Common myeloid progenitor, CD34-positive (primary cell): Measurements from ENCODE around the gene MTF2.
A peak's percentile ranks its signal among the peaks of the same experiment; 100 is the strongest.

Experiments used
- CTCF ChIA-PET: fragments of 350-600 bp; sonication (Branson Sonifier 250); formaldehyde crosslinking; loops from one replicate; lab custom pipeline; 2021; ENCODE audit warnings: antibody characterized with exemption; lab: Charles Lee
- POLR2A ChIA-PET: fragments of 350-600 bp; sonication (Branson Sonifier 250); formaldehyde crosslinking; loops from one replicate; lab custom pipeline; 2021; ENCODE audit warnings: antibody characterized with exemption; lab: Charles Lee
- DNase-seq, 3 donors: peaks; one replicate each; pipeline versions ENCODE4 v3.0.0 to v3.0.0-alpha.2; 2013
- H3K27ac ChIP-seq, 2 experiments: 1 replicate in 1 of 2; 2 replicates in 1 of 2; pipeline ENCODE4 v1.7.0; 2013; ENCODE audit warnings: inconsistent platforms in 2 of 2, low read length in 2 of 2, mild to moderate bottlenecking in 2 of 2, low read depth in 1 of 2, moderate library complexity in 1 of 2; ENCODE audit not compliant: severe bottlenecking in 2 of 2, insufficient read depth in 1 of 2, poor library complexity in 1 of 2
- H3K27me3 ChIP-seq, 5 experiments: replicated peaks in 2 of 5; 1 replicate in 3 of 5; 2 replicates in 2 of 5; pipeline versions ENCODE4 v1.6.1 to v1.7.0; 2013; ENCODE audit warnings: low read length in 4 of 5, mild to moderate bottlenecking in 2 of 5, moderate library complexity in 2 of 5, inconsistent platforms in 1 of 5; ENCODE audit not compliant: insufficient read depth in 5 of 5, control insufficient read depth in 4 of 5
- H3K36me3 ChIP-seq, 4 experiments: 1 replicate in 2 of 4; 2 replicates in 2 of 4; pipeline versions ENCODE4 v1.6.1 to v1.7.0; 2013; ENCODE audit warnings: low read length in 3 of 4, control low read depth in 1 of 4, mild to moderate bottlenecking in 1 of 4; ENCODE audit not compliant: control insufficient read depth in 4 of 4, insufficient read depth in 4 of 4
- H3K4me1 ChIP-seq, 4 experiments: 1 replicate in 3 of 4; 2 replicates in 1 of 4; pipeline versions ENCODE4 v1.6.1 to v1.7.1; 2013; ENCODE audit warnings: low read length in 3 of 4, mild to moderate bottlenecking in 3 of 4, control low read depth in 1 of 4, inconsistent platforms in 1 of 4, moderate library complexity in 1 of 4; ENCODE audit not compliant: control insufficient read depth in 4 of 4, insufficient read depth in 4 of 4; ENCODE audit errors: control extremely low read depth in 1 of 4
- H3K4me3 ChIP-seq, 7 experiments: 1 replicate in 4 of 7; 2 replicates in 3 of 7; pipeline versions ENCODE4 v1.5.1 to v1.7.0; 2013; ENCODE audit warnings: mild to moderate bottlenecking in 7 of 7, low read length in 6 of 7, moderate library complexity in 6 of 7, inconsistent platforms in 2 of 7, low read depth in 2 of 7, control low read depth in 1 of 7; ENCODE audit not compliant: insufficient read depth in 4 of 7, control insufficient read depth in 1 of 7; ENCODE audit errors: extremely low read depth in 1 of 7
- H3K9me3 ChIP-seq, 5 experiments: 1 replicate in 4 of 5; 2 replicates in 1 of 5; pipeline versions ENCODE4 v1.6.1 to v1.7.1; 2013; ENCODE audit warnings: low read length in 4 of 5, mild to moderate bottlenecking in 2 of 5, inconsistent platforms in 1 of 5, low read depth in 1 of 5, moderate library complexity in 1 of 5; ENCODE audit not compliant: control insufficient read depth in 4 of 5, insufficient read depth in 2 of 5; ENCODE audit errors: control extremely low read depth in 1 of 5
- WGBS: methylation state at CpG from one replicate; pipeline ENCODE4 v1.1.5; 2013; ENCODE audit not compliant: insufficient coverage; 5-methylcytosine and 5-hydroxymethylcytosine counted together

Gene MTF2

DNA sequence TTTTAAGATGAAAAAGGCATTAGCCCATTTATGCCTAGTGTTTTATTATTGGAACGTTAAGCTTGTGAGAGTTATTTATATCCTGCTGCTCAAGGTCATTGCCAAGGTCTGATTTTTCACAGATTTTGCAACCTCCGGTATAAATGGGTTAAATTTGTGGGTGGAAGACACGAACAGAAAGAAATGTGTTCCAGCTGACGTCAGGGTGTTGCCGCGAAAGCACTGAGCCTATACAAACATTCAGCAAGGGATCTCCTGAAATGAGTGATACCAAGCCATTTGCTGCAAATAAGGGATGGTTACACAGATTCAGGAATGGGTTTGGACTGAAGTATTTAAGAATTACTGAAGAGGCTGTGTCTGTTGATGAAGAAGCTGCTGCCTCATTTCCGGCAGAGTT lies 68.9 kb downstream of the MTF2 start:
- DNase-seq, result no peak
- WGBS, result 88% methylated on average over 7 of the region's 7 CpGs

DNA sequence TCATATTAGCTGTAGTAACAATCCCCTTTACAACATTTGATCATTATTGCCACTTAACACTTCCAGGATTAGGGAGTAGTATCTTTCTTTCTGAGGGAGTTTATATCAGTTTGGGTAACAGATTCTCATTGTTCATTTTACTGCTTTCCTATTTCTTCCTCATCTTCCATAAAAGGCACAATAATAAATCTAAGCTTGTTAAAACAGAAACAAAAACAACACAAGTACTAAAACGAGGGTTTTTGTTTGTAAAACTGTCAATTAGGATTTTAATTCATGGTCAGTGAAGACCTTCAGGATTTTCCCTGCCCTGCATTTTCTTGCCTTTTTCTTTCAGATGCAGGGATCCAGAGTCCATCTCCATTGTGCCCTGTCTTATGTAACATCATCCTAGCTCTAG lies 71.6 kb downstream of the MTF2 start:
- H3K9me3 ChIP-seq, result no peaks in the 10 kb centered on the region
- CTCF ChIA-PET, result interaction anchor here (1.3 to 1.9 kb wide), 2 partner anchors 14 to 17 kb away, joined by 3 to 6 read pairs; no protein-coding TSS in a partner anchor
- H3K4me3 ChIP-seq, result no peak overlapping the region
- H3K27me3 ChIP-seq, result no peaks in the 10 kb centered on the region
- H3K4me1 ChIP-seq, result peaks cover 0 to 11% (median 6%) of the 10 kb centered on the region in 4 experiments
- no CpG with 5 or more reads among the region's 1 CpG for WGBS
- no peak for DNase-seq
- POLR2A ChIA-PET, result no interaction called here
- no peak overlapping the region for H3K27ac ChIP-seq
- peaks cover 6 to 45% (median 23%) of the 10 kb centered on the region in 4 experiments for H3K36me3 ChIP-seq

More for the DNA sequence above, 68.9 kb downstream of the MTF2 start:
- H3K27me3 ChIP-seq, result no peaks in the 10 kb centered on the region
- ChIA-PET CTCF (no interaction called here), POLR2A (no interaction called here)
- no peak overlapping the region for H3K4me3 ChIP-seq
- H3K4me1 ChIP-seq, result no peaks in the 10 kb centered on the region
- H3K27ac ChIP-seq, result no peak overlapping the region
- H3K36me3 ChIP-seq, result peaks cover 5 to 38% (median 17%) of the 10 kb centered on the region in 4 experiments
- no peaks in the 10 kb centered on the region for H3K9me3 ChIP-seq

DNA sequence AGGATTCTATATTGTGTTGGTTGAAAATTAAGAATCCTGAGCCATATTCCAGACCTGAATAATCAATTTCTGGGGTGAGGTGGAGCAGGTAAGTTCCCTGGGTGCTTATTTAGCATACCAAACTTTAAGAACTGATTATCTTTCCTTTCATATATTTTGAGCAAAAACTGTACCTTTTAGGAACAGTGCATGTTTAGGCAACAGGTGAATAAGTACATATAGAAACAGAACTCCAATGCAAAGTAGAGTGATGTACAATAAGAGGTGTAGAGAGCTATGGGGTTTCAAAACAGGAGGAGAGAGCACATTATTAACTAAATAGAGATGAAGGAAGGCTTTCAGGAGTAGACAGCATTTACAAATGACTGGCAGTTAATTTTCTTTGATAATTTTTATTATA lies 72.4 kb downstream of the MTF2 start:
- POLR2A ChIA-PET, result no interaction called here

DNA sequence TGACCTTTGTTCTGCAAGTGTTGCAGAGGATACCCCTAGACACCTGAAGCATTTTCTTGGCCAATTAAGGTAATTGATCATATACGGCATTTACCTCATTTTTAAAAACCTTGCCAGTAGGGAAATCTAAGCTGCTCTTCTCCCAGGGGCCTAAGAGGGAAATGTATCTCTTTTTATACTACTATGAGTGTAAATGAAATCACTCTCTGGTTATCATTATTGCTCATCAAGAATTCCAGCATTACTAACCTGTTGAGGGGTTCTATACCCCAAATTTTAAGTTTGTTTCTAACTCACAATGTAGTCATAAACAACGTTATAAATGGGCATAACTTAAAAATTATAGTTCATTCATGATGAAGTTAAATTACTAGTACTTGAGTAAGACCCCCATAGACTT lies 73.8 kb downstream of the MTF2 start:
- ChIA-PET CTCF (interaction anchor here (0.6 to 1.5 kb wide), 4 partner anchors 12 to 19 kb away, joined by 3 to 5 read pairs (median 3); no protein-coding TSS in a partner anchor), POLR2A (no interaction called here)
- peaks cover 4 to 53% (median 34%) of the 10 kb centered on the region in 4 experiments for H3K36me3 ChIP-seq

More for the DNA sequence above, 72.4 kb downstream of the MTF2 start:
- Histone ChIP-seq H3K36me3 (peaks cover 7 to 49% (median 26%) of the 10 kb centered on the region in 4 experiments), H3K9me3 (no peaks in the 10 kb centered on the region), H3K4me3 (no peak overlapping the region), H3K27ac (no peak overlapping the region), H3K27me3 (no peaks in the 10 kb centered on the region), H3K4me1 (peaks cover 0 to 12% (median 6%) of the 10 kb centered on the region in 4 experiments)
- DNase-seq, result no peak
- CTCF ChIA-PET, result interaction anchor here (1.3 kb wide), 1 partner anchor 16 kb away, joined by 3 read pairs; no protein-coding TSS in a partner anchor

DNA sequence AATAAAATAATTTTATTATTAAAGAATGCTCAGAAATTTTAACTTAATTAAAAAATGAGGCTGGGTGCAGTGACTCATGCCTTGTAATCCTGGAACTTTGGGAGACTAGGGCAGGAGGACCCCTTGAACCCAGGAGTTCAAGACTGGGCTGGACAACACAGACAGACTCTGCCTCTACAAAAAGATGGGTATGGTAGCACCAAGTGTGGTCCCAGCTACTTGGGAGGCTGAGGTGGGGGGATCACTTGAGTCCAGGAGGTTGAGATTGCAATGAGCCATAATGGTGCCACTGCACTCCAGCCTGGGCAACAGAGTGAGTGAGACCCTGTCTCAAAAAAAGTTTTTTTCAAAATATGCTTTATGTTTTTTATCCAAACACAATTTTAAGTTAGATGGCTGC lies 75.8 kb downstream of the MTF2 start:
- no peaks in the 10 kb centered on the region for H3K27me3 ChIP-seq
- no peak for DNase-seq
- POLR2A ChIA-PET, result interaction anchor here (0.7 kb wide), 1 partner anchor 19 kb away, joined by 5 read pairs; no protein-coding TSS in a partner anchor
- CTCF ChIA-PET, result interaction anchor here (1.0 to 1.8 kb wide), 4 partner anchors 10 to 35 kb away, joined by 3 to 6 read pairs (median 4); no protein-coding TSS in a partner anchor
- peaks cover 3 to 22% (median 13%) of the 10 kb centered on the region in 4 experiments for H3K4me1 ChIP-seq
- no peak overlapping the region for H3K27ac ChIP-seq
- H3K4me3 ChIP-seq, result peak overlapping the region in 1 of 7 experiments; percentile 16
- no peaks in the 10 kb centered on the region for H3K9me3 ChIP-seq
- H3K36me3 ChIP-seq, result peaks cover 7 to 48% (median 34%) of the 10 kb centered on the region in 4 experiments

More for the DNA sequence above, 73.8 kb downstream of the MTF2 start:
- H3K4me3 ChIP-seq, result no peak overlapping the region
- no CpG with 5 or more reads among the region's 2 CpGs for WGBS
- no peak for DNase-seq
- H3K4me1 ChIP-seq, result peaks cover 0 to 12% (median 6%) of the 10 kb centered on the region in 4 experiments
- H3K9me3 ChIP-seq, result no peaks in the 10 kb centered on the region
- no peaks in the 10 kb centered on the region for H3K27me3 ChIP-seq
- H3K27ac ChIP-seq, result no peak overlapping the region

DNA sequence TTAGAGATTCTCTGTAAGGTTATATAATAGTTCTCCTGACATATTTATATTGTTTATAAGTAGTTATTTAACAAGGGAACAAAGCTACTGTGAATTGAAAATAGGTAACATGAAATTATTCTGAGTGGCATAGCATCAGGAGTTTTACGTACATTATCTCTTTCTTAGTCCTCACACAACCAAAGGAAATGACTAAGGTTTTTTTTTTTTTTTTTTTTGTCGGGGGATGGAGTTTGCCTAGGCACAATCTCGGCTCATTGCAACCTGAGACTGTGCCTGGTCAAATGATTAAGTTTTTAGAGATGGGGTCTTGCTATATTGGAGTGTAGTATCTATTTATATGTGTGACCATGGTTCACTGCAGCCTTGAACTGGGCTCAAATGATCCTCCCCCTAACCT lies 76.3 kb downstream of the MTF2 start:
- H3K27ac ChIP-seq, result no peak overlapping the region
- DNase-seq, result peak; percentile 24 to 56 (median 53)
- no peaks in the 10 kb centered on the region for H3K27me3 ChIP-seq
- peak overlapping the region in 1 of 7 experiments; percentile 16 for H3K4me3 ChIP-seq
- ChIA-PET POLR2A (interaction anchor here (0.7 kb wide), 2 partner anchors 12 to 20 kb away, joined by 3 to 5 read pairs; no protein-coding TSS in a partner anchor), CTCF (interaction anchor here (0.7 to 1.8 kb wide), 5 partner anchors 10 to 38 kb away, joined by 3 to 6 read pairs (median 4); no protein-coding TSS in a partner anchor)
- peaks cover 3 to 23% (median 13%) of the 10 kb centered on the region in 4 experiments for H3K4me1 ChIP-seq
- WGBS, result no CpG with 5 or more reads among the region's 3 CpGs
- H3K36me3 ChIP-seq, result peaks cover 7 to 47% (median 32%) of the 10 kb centered on the region in 4 experiments
- no peaks in the 10 kb centered on the region for H3K9me3 ChIP-seq

DNA sequence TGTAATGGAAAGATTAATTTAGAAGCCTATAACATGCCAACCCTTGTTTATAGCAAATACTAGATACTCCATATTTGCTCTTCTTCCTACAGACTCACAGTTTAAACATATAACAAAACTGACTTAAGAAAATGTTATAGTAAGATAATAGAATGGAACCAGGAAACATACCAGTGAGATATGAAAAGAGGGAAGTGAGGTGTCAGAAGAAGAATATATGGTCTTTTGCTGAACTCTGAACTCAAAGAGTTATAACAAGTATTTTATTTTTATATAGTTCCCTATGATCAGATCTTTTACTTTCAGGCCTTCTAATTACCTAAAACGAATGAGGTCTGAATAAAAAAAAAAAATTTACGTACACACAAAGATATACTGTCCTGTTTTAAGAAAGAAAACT lies 80.3 kb downstream of the MTF2 start:
- ChIA-PET POLR2A (interaction anchor here (0.8 kb wide), 1 partner anchor 9 kb away, joined by 3 read pairs; no protein-coding TSS in a partner anchor), CTCF (interaction anchor here (0.7 to 2.3 kb wide), 4 partner anchors 9 to 46 kb away, joined by 4 to 10 read pairs (median 6); no protein-coding TSS in a partner anchor)
- WGBS, result no CpG with 5 or more reads among the region's 2 CpGs
- Histone ChIP-seq H3K4me1 (peaks cover 3 to 23% (median 13%) of the 10 kb centered on the region in 4 experiments), H3K9me3 (no peaks in the 10 kb centered on the region), H3K36me3 (peaks cover 7 to 32% (median 18%) of the 10 kb centered on the region in 4 experiments), H3K27ac (peak overlapping the region; percentile 5 to 43), H3K27me3 (no peaks in the 10 kb centered on the region), H3K4me3 (no peak overlapping the region)
- DNase-seq, result peak in 2 of 3 donors; percentile 23 to 58
